ENCODE measurements around the gene MAG. TPM values are rescaled to one million over a fixed set of nuclear protein-coding genes. Genes with fewer than 3 reads are reported as not detected.

Gene MAG
- total RNA-seq, 1 experiment from 2014 or later = 13.4 TPM

GRCh38 chr19:35293363-35293739 is 1.4 kb downstream of the MAG start:
- Histone ChIP-seq H3K4me2 (no peak overlapping the region), H3K79me2 (ENCODE audit: low read depth) (no peaks in the 10 kb centered on the region), H3K9me2 (ENCODE audit: insufficient read depth) (no peaks in the 10 kb centered on the region), H2AFZ (no peak overlapping the region), H3K4me3 (no peak overlapping the region), H3K27me3 (ENCODE audit: insufficient read depth, low read depth) (0 out of 2 replicates have a peak, but pooled peaks cover 3% of the 10 kb centered on the region), H3K9me3 (ENCODE audit: insufficient read depth, low read depth) (no peaks in the 10 kb centered on the region), H3K4me1 (replicated peaks; ENCODE audit: insufficient read depth) (peaks cover 11% of the 10 kb centered on the region; the same call in 1 of the 2 replicates), H3K36me3 (ENCODE audit: low read depth) (no peaks in the 10 kb centered on the region), H3K27ac (no peak overlapping the region), H3F3A (ENCODE audit: insufficient read depth, low read depth) (peaks cover 29% of the 10 kb centered on the region), H4K20me1 (ENCODE audit: insufficient read depth) (no peaks in the 10 kb centered on the region)
- no TSS peak for BruUV-seq (replicated peaks)
- ChIA-PET POLR2A (ENCODE audit: unreplicated experiment) (no interaction called here), CTCF (no interaction called here)
- intact Hi-C loops (cut with micrococcal nuclease; ENCODE audit: unreplicated experiment) = no loop called here
- DNase-seq = no peak
- TF ChIP-seq EZH2 (IDR thresholded peaks at IDR 0.05; ENCODE audit: low read depth) = no peak
- TF ChIP-seq, protein P1, sequence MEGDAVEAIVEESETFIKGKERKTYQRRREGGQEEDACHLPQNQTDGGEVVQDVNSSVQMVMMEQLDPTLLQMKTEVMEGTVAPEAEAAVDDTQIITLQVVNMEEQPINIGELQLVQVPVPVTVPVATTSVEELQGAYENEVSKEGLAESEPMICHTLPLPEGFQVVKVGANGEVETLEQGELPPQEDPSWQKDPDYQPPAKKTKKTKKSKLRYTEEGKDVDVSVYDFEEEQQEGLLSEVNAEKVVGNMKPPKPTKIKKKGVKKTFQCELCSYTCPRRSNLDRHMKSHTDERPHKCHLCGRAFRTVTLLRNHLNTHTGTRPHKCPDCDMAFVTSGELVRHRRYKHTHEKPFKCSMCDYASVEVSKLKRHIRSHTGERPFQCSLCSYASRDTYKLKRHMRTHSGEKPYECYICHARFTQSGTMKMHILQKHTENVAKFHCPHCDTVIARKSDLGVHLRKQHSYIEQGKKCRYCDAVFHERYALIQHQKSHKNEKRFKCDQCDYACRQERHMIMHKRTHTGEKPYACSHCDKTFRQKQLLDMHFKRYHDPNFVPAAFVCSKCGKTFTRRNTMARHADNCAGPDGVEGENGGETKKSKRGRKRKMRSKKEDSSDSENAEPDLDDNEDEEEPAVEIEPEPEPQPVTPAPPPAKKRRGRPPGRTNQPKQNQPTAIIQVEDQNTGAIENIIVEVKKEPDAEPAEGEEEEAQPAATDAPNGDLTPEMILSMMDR (conservative IDR thresholded peaks at IDR 0.05) = no peak

- ChIA-PET POLR2A (ENCODE audit: unreplicated experiment) (interaction anchor here (0.6 kb wide), 1 partner anchor 237 kb away, joined by 3 read pairs; no protein-coding TSS in a partner anchor), CTCF (interaction anchor here (0.6 kb wide), 1 partner anchor 60 kb away, joined by 7 read pairs; no protein-coding TSS in a partner anchor)
- H3K4me1 ChIP-seq (replicated peaks; ENCODE audit: insufficient read depth) = peaks cover 11% of the 10 kb centered on the region; the same call in 1 of the 2 replicates
- 0 out of 2 replicates have a peak, but pooled peaks cover 3% of the 10 kb centered on the region for H3K27me3 ChIP-seq (ENCODE audit: insufficient read depth, low read depth)
- no peaks in the 10 kb centered on the region for H3K9me2 ChIP-seq (ENCODE audit: insufficient read depth)
- H2AFZ ChIP-seq = no peak overlapping the region
- H3K4me2 ChIP-seq = no peak overlapping the region
- no TSS peak for BruUV-seq (replicated peaks)
- H3K36me3 ChIP-seq (ENCODE audit: low read depth) = no peaks in the 10 kb centered on the region
- H3K27ac ChIP-seq = no peak overlapping the region
- H3K9me3 ChIP-seq (ENCODE audit: insufficient read depth, low read depth) = no peaks in the 10 kb centered on the region
- no peak for TF ChIP-seq EZH2 (IDR thresholded peaks at IDR 0.05; ENCODE audit: low read depth)
- TF ChIP-seq, protein P1 (conservative IDR thresholded peaks at IDR 0.05) = no peak
- intact Hi-C loops (cut with micrococcal nuclease; ENCODE audit: unreplicated experiment) = no loop called here
- H3F3A ChIP-seq (ENCODE audit: insufficient read depth, low read depth) = peaks cover 33% of the 10 kb centered on the region
- no peak overlapping the region for H3K4me3 ChIP-seq
- H3K79me2 ChIP-seq (ENCODE audit: low read depth) = no peaks in the 10 kb centered on the region
- H4K20me1 ChIP-seq (ENCODE audit: insufficient read depth) = no peaks in the 10 kb centered on the region
- no peak for DNase-seq
Measured at GRCh38 chr19:35293808-35294207, 1.8 kb downstream of the MAG start.

- Histone ChIP-seq H4K20me1 (ENCODE audit: insufficient read depth) (no peaks in the 10 kb centered on the region), H3K9me2 (ENCODE audit: insufficient read depth) (no peaks in the 10 kb centered on the region), H3K27me3 (ENCODE audit: insufficient read depth, low read depth) (0 out of 2 replicates have a peak, but pooled peaks cover 3% of the 10 kb centered on the region), H3K4me1 (replicated peaks; ENCODE audit: insufficient read depth) (peaks cover 6% of the 10 kb centered on the region; the same call in 1 of the 2 replicates), H3K27ac (no peak overlapping the region), H3K4me3 (no peak overlapping the region), H2AFZ (no peak overlapping the region), H3K36me3 (ENCODE audit: low read depth) (no peaks in the 10 kb centered on the region), H3F3A (ENCODE audit: insufficient read depth, low read depth) (peaks cover 37% of the 10 kb centered on the region), H3K4me2 (no peak overlapping the region), H3K9me3 (ENCODE audit: insufficient read depth, low read depth) (no peaks in the 10 kb centered on the region), H3K79me2 (ENCODE audit: low read depth) (no peaks in the 10 kb centered on the region)
- TF ChIP-seq, protein P1 (conservative IDR thresholded peaks at IDR 0.05) = no peak
- TF ChIP-seq EZH2 (IDR thresholded peaks at IDR 0.05; ENCODE audit: low read depth) = no peak
- ChIA-PET POLR2A (ENCODE audit: unreplicated experiment) (interaction anchor here (0.6 kb wide), 1 partner anchor 237 kb away, joined by 3 read pairs; no protein-coding TSS in a partner anchor), CTCF (interaction anchor here (0.5 to 0.6 kb wide), 2 partner anchors 59 to 153 kb away, joined by 6 to 7 read pairs; no protein-coding TSS in a partner anchor)
- BruUV-seq (replicated peaks) = no TSS peak
- intact Hi-C loops (cut with micrococcal nuclease; ENCODE audit: unreplicated experiment) = no loop called here
- DNase-seq = no peak
Measured at GRCh38 chr19:35294328-35294727, 2.4 kb downstream of the MAG start.

All from PC-9 (cell line).